GM23338 (cell line): Measurements from ENCODE around the gene APC2. TPM values are rescaled to one million over a fixed set of nuclear protein-coding genes. Genes with fewer than 3 reads are reported as not detected.

Experiments used
- ATAC-seq: fragments of 200-7000 bp; cut with Tn5 transposase; 3 replicates; pipeline ENCODE4 v1.9.1; 2020
- DNase-seq: peaks from one replicate; pipeline ENCODE4 v3.0.0-alpha.2; 2015; ENCODE audit warnings: low spot score
- H2AFZ ChIP-seq: fragments of 200-600 bp; sonication (generic); 2 replicates; pipeline ENCODE4 v1.8.0; 2016; ENCODE audit warnings: antibody characterized with exemption, mild to moderate bottlenecking, moderate library complexity
- H3F3A ChIP-seq: fragments of 200-600 bp; sonication (generic); replicated peaks from 2 replicates; pipeline ENCODE4 v1.8.0; 2017; ENCODE audit warnings: antibody characterized with exemption, mixed run types, low read depth
- H3K27ac ChIP-seq: fragments of 200-600 bp; sonication (generic); 2 replicates; pipeline ENCODE4 v1.6.1; 2016; ENCODE audit warnings: low read depth
- H3K27me3 ChIP-seq: fragments of 200-600 bp; sonication (generic); 2 replicates; pipeline ENCODE4 v1.8.0; 2016; ENCODE audit warnings: mild to moderate bottlenecking, mixed run types, moderate library complexity; ENCODE audit not compliant: insufficient read depth
- H3K36me3 ChIP-seq: fragments of 200-600 bp; sonication (generic); 2 replicates; pipeline ENCODE4 v1.8.0; 2016; ENCODE audit warnings: mild to moderate bottlenecking; ENCODE audit not compliant: insufficient read depth
- H3K4me1 ChIP-seq: fragments of 200-600 bp; sonication (generic); 2 replicates; pipeline ENCODE4 v1.8.0; 2016; ENCODE audit warnings: mild to moderate bottlenecking, moderate library complexity; ENCODE audit not compliant: insufficient read depth
- H3K4me2 ChIP-seq: fragments of 200-600 bp; sonication (generic); 2 replicates; pipeline ENCODE4 v1.7.1; 2017; ENCODE audit warnings: mixed run types
- H3K4me3 ChIP-seq: fragments of 200-600 bp; sonication (generic); 2 replicates; pipeline ENCODE4 v1.6.1; 2016; ENCODE audit warnings: mixed run types
- H3K79me2 ChIP-seq: fragments of 200-600 bp; sonication (generic); replicated peaks from 2 replicates; pipeline ENCODE4 v1.8.0; 2017; ENCODE audit warnings: mild to moderate bottlenecking; ENCODE audit not compliant: insufficient read depth
- H3K9me2 ChIP-seq: fragments of 200-600 bp; sonication (generic); 2 replicates; pipeline ENCODE4 v1.8.0; 2017; ENCODE audit not compliant: insufficient read depth
- H4K20me1 ChIP-seq: fragments of 200-600 bp; sonication (generic); replicated peaks from 2 replicates; pipeline ENCODE4 v1.8.0; 2017; ENCODE audit warnings: mild to moderate bottlenecking; ENCODE audit not compliant: insufficient read depth
- H3K27ac Mint-ChIP-seq: 2 replicates; pipeline ENCODE4 v1.8.0; 2020; ENCODE audit warnings: inconsistent platforms, mild to moderate bottlenecking, moderate library complexity, mixed read lengths
- H3K27me3 Mint-ChIP-seq: 3 replicates; pipeline ENCODE4 v1.8.0; 2022; ENCODE audit warnings: low read depth, mild to moderate bottlenecking, moderate library complexity, mixed read lengths, inconsistent platforms; ENCODE audit not compliant: insufficient read depth, poor library complexity
- H3K36me3 Mint-ChIP-seq: 3 replicates; pipeline ENCODE4 v1.8.0; 2021; ENCODE audit warnings: low read depth, mild to moderate bottlenecking, inconsistent platforms, moderate library complexity, mixed read lengths
- H3K4me1 Mint-ChIP-seq: 3 replicates; pipeline ENCODE4 v1.8.0; 2020; ENCODE audit warnings: mild to moderate bottlenecking, inconsistent platforms, mixed read lengths
- H3K4me3 Mint-ChIP-seq: 3 replicates; pipeline ENCODE4 v1.8.0; 2021; ENCODE audit warnings: moderate library complexity, mild to moderate bottlenecking, inconsistent platforms, mixed read lengths
- H3K9me3 Mint-ChIP-seq: 3 replicates; pipeline ENCODE4 v1.8.0; 2020; ENCODE audit warnings: moderate library complexity, mild to moderate bottlenecking, inconsistent platforms, mixed read lengths
- EZH2 ChIP-seq: fragments of 200-600 bp; sonication (generic); IDR thresholded peaks from one replicate; pipeline ENCODE4 v1.8.0; 2017; ENCODE audit warnings: antibody characterized with exemption, mild to moderate bottlenecking, low read depth; ENCODE audit not compliant: unreplicated experiment
- JUNB ChIP-seq: IDR thresholded peaks from one replicate; pipeline ENCODE4 v1.6.1; 2016; ENCODE audit warnings: antibody characterized with exemption; ENCODE audit not compliant: unreplicated experiment
- POLR2AphosphoS5 ChIP-seq: IDR thresholded peaks from 2 replicates; pipeline ENCODE4 v1.6.1; 2016; ENCODE audit warnings: antibody characterized with exemption, low read depth
- polyA plus RNA-seq: library from polyadenylated mRNA; unstranded; fragments of >200 nt; fragmentation: Nextera tagmentation; extraction: Ambion mirVana; gene quantifications from 2 replicates; pipeline ENCODE4 v1.2.1, GENCODE V29; 2016
- total RNA-seq: library from RNA; depleted of rRNA; stranded (reverse); fragments of >200 nt; shearing (Covaris generic); gene quantifications from 2 replicates; pipeline ENCODE4 v1.2.3, GENCODE V29; 2014
- TF ChIP-seq, protein P1 (sequence below): fragments of 250-450 bp; sonication (Bioruptor Pico); IDR thresholded peaks from 2 replicates; pipeline ENCODE4 v1.5.0; 2020; ENCODE audit warnings: mild to moderate bottlenecking, moderate library complexity
- TF ChIP-seq, protein P2 (sequence below): IDR thresholded peaks from one replicate; pipeline ENCODE4 v1.6.1; 2018; ENCODE audit warnings: antibody characterized with exemption; ENCODE audit not compliant: unreplicated experiment

APC2 gene
- total and polyA plus RNA-seq, 2 experiments from 2014 or later = 1.4 to 18.3 TPM

DNA sequence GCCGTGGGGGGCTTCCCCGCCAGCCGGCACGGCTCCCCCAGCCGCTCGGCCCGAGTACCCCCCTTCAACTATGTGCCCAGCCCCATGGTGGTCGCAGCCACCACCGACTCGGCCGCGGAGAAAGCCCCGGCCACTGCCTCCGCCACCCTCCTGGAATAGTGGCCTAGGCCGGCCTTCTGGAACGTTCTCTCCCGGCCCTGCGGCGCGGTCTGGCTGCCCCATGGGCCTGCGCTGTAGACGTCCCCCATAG, 20.1 kb downstream of the APC2 start:
- H3K4me1 Mint-ChIP-seq = peaks cover 6% of the 10 kb centered on the region; the same call in 2 of the 3 replicates
- ATAC-seq (no peak), DNase-seq (no peak)
- TF ChIP-seq JUNB = no peak
- TF ChIP-seq, protein P1, sequence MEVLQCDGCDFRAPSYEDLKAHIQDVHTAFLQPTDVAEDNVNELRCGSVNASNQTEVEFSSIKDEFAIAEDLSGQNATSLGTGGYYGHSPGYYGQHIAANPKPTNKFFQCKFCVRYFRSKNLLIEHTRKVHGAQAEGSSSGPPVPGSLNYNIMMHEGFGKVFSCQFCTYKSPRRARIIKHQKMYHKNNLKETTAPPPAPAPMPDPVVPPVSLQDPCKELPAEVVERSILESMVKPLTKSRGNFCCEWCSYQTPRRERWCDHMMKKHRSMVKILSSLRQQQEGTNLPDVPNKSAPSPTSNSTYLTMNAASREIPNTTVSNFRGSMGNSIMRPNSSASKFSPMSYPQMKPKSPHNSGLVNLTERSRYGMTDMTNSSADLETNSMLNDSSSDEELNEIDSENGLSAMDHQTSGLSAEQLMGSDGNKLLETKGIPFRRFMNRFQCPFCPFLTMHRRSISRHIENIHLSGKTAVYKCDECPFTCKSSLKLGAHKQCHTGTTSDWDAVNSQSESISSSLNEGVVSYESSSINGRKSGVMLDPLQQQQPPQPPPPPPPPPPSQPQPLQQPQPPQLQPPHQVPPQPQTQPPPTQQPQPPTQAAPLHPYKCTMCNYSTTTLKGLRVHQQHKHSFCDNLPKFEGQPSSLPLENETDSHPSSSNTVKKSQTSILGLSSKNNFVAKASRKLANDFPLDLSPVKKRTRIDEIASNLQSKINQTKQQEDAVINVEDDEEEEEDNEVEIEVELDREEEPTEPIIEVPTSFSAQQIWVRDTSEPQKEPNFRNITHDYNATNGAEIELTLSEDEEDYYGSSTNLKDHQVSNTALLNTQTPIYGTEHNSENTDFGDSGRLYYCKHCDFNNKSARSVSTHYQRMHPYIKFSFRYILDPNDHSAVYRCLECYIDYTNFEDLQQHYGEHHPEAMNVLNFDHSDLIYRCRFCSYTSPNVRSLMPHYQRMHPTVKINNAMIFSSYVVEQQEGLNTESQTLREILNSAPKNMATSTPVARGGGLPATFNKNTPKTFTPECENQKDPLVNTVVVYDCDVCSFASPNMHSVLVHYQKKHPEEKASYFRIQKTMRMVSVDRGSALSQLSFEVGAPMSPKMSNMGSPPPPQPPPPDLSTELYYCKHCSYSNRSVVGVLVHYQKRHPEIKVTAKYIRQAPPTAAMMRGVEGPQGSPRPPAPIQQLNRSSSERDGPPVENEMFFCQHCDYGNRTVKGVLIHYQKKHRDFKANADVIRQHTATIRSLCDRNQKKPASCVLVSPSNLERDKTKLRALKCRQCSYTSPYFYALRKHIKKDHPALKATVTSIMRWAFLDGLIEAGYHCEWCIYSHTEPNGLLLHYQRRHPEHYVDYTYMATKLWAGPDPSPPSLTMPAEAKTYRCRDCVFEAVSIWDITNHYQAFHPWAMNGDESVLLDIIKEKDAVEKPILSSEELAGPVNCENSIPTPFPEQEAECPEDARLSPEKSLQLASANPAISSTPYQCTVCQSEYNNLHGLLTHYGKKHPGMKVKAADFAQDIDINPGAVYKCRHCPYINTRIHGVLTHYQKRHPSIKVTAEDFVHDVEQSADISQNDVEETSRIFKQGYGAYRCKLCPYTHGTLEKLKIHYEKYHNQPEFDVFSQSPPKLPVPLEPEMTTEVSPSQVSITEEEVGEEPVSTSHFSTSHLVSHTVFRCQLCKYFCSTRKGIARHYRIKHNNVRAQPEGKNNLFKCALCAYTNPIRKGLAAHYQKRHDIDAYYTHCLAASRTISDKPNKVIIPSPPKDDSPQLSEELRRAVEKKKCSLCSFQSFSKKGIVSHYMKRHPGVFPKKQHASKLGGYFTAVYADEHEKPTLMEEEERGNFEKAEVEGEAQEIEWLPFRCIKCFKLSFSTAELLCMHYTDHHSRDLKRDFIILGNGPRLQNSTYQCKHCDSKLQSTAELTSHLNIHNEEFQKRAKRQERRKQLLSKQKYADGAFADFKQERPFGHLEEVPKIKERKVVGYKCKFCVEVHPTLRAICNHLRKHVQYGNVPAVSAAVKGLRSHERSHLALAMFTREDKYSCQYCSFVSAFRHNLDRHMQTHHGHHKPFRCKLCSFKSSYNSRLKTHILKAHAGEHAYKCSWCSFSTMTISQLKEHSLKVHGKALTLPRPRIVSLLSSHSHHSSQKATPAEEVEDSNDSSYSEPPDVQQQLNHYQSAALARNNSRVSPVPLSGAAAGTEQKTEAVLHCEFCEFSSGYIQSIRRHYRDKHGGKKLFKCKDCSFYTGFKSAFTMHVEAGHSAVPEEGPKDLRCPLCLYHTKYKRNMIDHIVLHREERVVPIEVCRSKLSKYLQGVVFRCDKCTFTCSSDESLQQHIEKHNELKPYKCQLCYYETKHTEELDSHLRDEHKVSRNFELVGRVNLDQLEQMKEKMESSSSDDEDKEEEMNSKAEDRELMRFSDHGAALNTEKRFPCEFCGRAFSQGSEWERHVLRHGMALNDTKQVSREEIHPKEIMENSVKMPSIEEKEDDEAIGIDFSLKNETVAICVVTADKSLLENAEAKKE (CRISPR knock-in tag) = no peak
- TF ChIP-seq, protein P2, sequence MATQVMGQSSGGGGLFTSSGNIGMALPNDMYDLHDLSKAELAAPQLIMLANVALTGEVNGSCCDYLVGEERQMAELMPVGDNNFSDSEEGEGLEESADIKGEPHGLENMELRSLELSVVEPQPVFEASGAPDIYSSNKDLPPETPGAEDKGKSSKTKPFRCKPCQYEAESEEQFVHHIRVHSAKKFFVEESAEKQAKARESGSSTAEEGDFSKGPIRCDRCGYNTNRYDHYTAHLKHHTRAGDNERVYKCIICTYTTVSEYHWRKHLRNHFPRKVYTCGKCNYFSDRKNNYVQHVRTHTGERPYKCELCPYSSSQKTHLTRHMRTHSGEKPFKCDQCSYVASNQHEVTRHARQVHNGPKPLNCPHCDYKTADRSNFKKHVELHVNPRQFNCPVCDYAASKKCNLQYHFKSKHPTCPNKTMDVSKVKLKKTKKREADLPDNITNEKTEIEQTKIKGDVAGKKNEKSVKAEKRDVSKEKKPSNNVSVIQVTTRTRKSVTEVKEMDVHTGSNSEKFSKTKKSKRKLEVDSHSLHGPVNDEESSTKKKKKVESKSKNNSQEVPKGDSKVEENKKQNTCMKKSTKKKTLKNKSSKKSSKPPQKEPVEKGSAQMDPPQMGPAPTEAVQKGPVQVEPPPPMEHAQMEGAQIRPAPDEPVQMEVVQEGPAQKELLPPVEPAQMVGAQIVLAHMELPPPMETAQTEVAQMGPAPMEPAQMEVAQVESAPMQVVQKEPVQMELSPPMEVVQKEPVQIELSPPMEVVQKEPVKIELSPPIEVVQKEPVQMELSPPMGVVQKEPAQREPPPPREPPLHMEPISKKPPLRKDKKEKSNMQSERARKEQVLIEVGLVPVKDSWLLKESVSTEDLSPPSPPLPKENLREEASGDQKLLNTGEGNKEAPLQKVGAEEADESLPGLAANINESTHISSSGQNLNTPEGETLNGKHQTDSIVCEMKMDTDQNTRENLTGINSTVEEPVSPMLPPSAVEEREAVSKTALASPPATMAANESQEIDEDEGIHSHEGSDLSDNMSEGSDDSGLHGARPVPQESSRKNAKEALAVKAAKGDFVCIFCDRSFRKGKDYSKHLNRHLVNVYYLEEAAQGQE = no peak
- peak; percentile 5 for TF ChIP-seq EZH2
- TF ChIP-seq POLR2AphosphoS5 = peak; percentile 14; the same call in 1 of the 2 replicates
- Histone ChIP-seq H3K4me3 (peak overlapping the region; percentile 63), H3K9me2 (no peaks in the 10 kb centered on the region), H4K20me1 (peaks cover 11% of the 10 kb centered on the region; the same call in 1 of the 2 replicates), H3K79me2 (no peaks in the 10 kb centered on the region), H3F3A (peaks cover 21% of the 10 kb centered on the region), H3K27ac (no peak overlapping the region), H2AFZ (no peak overlapping the region), H3K4me1 (peaks cover 6% of the 10 kb centered on the region; the same call in 1 of the 2 replicates), H3K27me3 (peaks cover 81% of the 10 kb centered on the region), H3K4me2 (peak overlapping the region; percentile 89), H3K36me3 (no peaks in the 10 kb centered on the region)
- H3K4me3 Mint-ChIP-seq = peak overlapping the region; percentile 58
- peaks cover 58% of the 10 kb centered on the region for H3K27me3 Mint-ChIP-seq
- H3K27ac Mint-ChIP-seq = no peak overlapping the region
- H3K36me3 Mint-ChIP-seq = no peaks in the 10 kb centered on the region; the same call in 2 of the 3 replicates
- H3K9me3 Mint-ChIP-seq = 0 out of 3 replicates have a peak, but pooled peaks cover 3% of the 10 kb centered on the region
